ENCODE results near the gene NTRK3. TPM values are rescaled to one million over a fixed set of nuclear protein-coding genes. Genes with fewer than 3 reads are reported as not detected.

Gene NTRK3
- polyA plus RNA-seq, 1 donor from 2014 or later = 42.7 TPM

- Histone ChIP-seq H3F3A (ENCODE audit: insufficient read depth, low read length, poor library complexity, severe bottlenecking) (no peaks in the 10 kb centered on the region), H4K20me1 (ENCODE audit: insufficient read depth) (no peaks in the 10 kb centered on the region), H2AFZ (ENCODE audit: low read depth, low read length) (no peak overlapping the region), H3K27ac (ENCODE audit: low read length) (no peak overlapping the region), H3K9me3 (ENCODE audit: low read length) (no peaks in the 10 kb centered on the region), H3K4me2 (ENCODE audit: low read length) (no peak overlapping the region), H3K27me3 (ENCODE audit: insufficient read depth, low read depth, low read length) (no peaks in the 10 kb centered on the region), H3K9me2 (ENCODE audit: insufficient read depth, low read length) (no peaks in the 10 kb centered on the region), H3K9ac (ENCODE audit: low read length) (no peak overlapping the region), H3K36me3 (ENCODE audit: insufficient read depth, low read length) (peaks cover 4% of the 10 kb centered on the region), H3K79me2 (replicated peaks; ENCODE audit: insufficient read depth, low read length) (no peaks in the 10 kb centered on the region), H3K4me3 (ENCODE audit: low read length) (no peak overlapping the region)
- no peak for TF ChIP-seq EP300 (conservative IDR thresholded peaks at IDR 0.05; ENCODE audit: poor library complexity, severe bottlenecking)
- no peak for TF ChIP-seq SMC3 (conservative IDR thresholded peaks at IDR 0.05; ENCODE audit: poor library complexity)
- no peak for TF ChIP-seq RAD21 (conservative IDR thresholded peaks at IDR 0.05)
- TF ChIP-seq CTCF (IDR thresholded peaks at IDR 0.05; ENCODE audit: poor library complexity, severe bottlenecking) = no peak
Measured at GRCh38 chr15:87907676-87908446, 348.7 kb downstream of the NTRK3 start.

GRCh38 chr15:87906444-87906843, 350.1 kb downstream of the NTRK3 start:
- no peaks in the 10 kb centered on the region for H3K79me2 ChIP-seq (replicated peaks; ENCODE audit: insufficient read depth, low read length)
- no peak overlapping the region for H3K9ac ChIP-seq (ENCODE audit: low read length)
- no peak overlapping the region for H3K4me3 ChIP-seq (ENCODE audit: low read length)
- no peaks in the 10 kb centered on the region for H4K20me1 ChIP-seq (ENCODE audit: insufficient read depth)
- no peak overlapping the region for H2AFZ ChIP-seq (ENCODE audit: low read depth, low read length)
- H3K9me2 ChIP-seq (ENCODE audit: insufficient read depth, low read length) = no peaks in the 10 kb centered on the region
- H3K27ac ChIP-seq (ENCODE audit: low read length) = no peak overlapping the region
- no peaks in the 10 kb centered on the region for H3F3A ChIP-seq (ENCODE audit: insufficient read depth, low read length, poor library complexity, severe bottlenecking)
- no peak overlapping the region for H3K4me2 ChIP-seq (ENCODE audit: low read length)
- peaks cover 4% of the 10 kb centered on the region for H3K36me3 ChIP-seq (ENCODE audit: insufficient read depth, low read length)
- H3K9me3 ChIP-seq (ENCODE audit: low read length) = no peaks in the 10 kb centered on the region
- no peaks in the 10 kb centered on the region for H3K27me3 ChIP-seq (ENCODE audit: insufficient read depth, low read depth, low read length)
- TF ChIP-seq RAD21 (conservative IDR thresholded peaks at IDR 0.05) (no peak), MXI1 (conservative IDR thresholded peaks at IDR 0.05; ENCODE audit: poor library complexity, severe bottlenecking) (no peak), EP300 (conservative IDR thresholded peaks at IDR 0.05; ENCODE audit: poor library complexity, severe bottlenecking) (no peak), EZH2 (IDR thresholded peaks at IDR 0.05; ENCODE audit: borderline replicate concordance, insufficient read depth, low read length, poor library complexity, severe bottlenecking) (no peak)

- H3K27ac ChIP-seq (ENCODE audit: low read length) = no peak overlapping the region
- no peak overlapping the region for H3K4me2 ChIP-seq (ENCODE audit: low read length)
- no peak overlapping the region for H3K4me3 ChIP-seq (ENCODE audit: low read length)
- no peaks in the 10 kb centered on the region for H3F3A ChIP-seq (ENCODE audit: insufficient read depth, low read length, poor library complexity, severe bottlenecking)
- no peak overlapping the region for H2AFZ ChIP-seq (ENCODE audit: low read depth, low read length)
- no peaks in the 10 kb centered on the region for H3K36me3 ChIP-seq (ENCODE audit: insufficient read depth, low read length)
- H3K9ac ChIP-seq (ENCODE audit: low read length) = no peak overlapping the region
- H4K20me1 ChIP-seq (ENCODE audit: insufficient read depth) = no peaks in the 10 kb centered on the region
- no peaks in the 10 kb centered on the region for H3K9me2 ChIP-seq (ENCODE audit: insufficient read depth, low read length)
- H3K9me3 ChIP-seq (ENCODE audit: low read length) = no peaks in the 10 kb centered on the region
- H3K27me3 ChIP-seq (ENCODE audit: insufficient read depth, low read depth, low read length) = no peaks in the 10 kb centered on the region
- TF ChIP-seq CTCF (IDR thresholded peaks at IDR 0.05; ENCODE audit: poor library complexity, severe bottlenecking) (no peak), TAF1 (IDR thresholded peaks at IDR 0.05; ENCODE audit: low read depth) (no peak), REST (IDR thresholded peaks at IDR 0.05; ENCODE audit: borderline replicate concordance) (no peak), EP300 (conservative IDR thresholded peaks at IDR 0.05; ENCODE audit: poor library complexity, severe bottlenecking) (no peak), MXI1 (conservative IDR thresholded peaks at IDR 0.05; ENCODE audit: poor library complexity, severe bottlenecking) (no peak), POLR2AphosphoS5 (IDR thresholded peaks at IDR 0.05) (no peak), SMC3 (conservative IDR thresholded peaks at IDR 0.05; ENCODE audit: poor library complexity) (no peak), RAD21 (conservative IDR thresholded peaks at IDR 0.05) (no peak), EZH2 (IDR thresholded peaks at IDR 0.05; ENCODE audit: borderline replicate concordance, insufficient read depth, low read length, poor library complexity, severe bottlenecking) (no peak)
- H3K79me2 ChIP-seq (replicated peaks; ENCODE audit: insufficient read depth, low read length) = no peaks in the 10 kb centered on the region
Measured at GRCh38 chr15:87902772-87903426, 353.6 kb downstream of the NTRK3 start.

Data from neural cell (in vitro differentiated cells).